HG03460 (cell line): ENCODE data around the gene CNFN.

ENCODE experiments used
- ATAC-seq: cut with Tn5 transposase; IDR thresholded peaks from one replicate; pipeline ENCODE4 v1.9.1; 2021; ENCODE audit not compliant: unreplicated experiment

CNFN gene

DNA sequence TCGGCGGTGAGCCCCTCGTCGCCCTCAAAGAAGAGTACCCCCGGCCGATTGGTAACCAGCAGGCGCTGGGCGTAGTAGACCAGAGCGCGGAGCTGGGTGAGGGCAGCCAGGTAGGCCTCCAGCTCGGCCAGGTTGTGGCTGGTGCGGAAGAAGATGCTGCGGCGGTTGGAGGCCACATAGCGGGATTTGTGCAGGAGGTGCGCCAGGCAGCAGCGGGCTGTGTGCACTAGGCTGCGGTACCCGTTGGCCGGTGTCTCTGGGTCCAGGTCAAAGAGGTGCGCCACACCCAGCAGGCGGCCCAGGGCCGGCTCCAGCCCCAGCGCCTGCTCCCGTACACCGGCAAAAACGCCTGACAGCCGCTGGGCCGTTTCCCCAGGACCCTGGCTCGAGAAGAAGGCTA, 20.3 kb upstream of the CNFN start:
- no peak for ATAC-seq

DNA sequence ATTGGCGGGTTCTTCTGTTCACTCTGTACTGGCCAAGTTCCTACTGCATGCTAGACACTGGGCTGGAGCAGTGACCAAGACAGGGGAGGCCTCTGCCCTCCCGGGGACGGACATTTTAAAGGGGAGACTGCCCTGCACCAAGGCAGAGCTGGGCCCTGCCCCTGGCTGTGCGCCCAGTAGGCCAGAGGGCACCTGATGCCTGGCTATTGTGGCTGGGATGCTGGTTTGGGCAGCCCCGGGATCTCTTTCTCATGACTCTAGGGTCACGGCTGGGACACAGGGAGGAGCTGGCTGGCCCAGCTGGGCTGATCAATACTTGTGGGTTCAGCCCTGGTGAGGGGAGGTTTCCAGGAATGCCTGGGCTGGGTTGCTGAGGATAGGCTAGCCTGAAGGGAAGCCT, 19.4 kb upstream of the CNFN start:
- no peak for ATAC-seq

DNA sequence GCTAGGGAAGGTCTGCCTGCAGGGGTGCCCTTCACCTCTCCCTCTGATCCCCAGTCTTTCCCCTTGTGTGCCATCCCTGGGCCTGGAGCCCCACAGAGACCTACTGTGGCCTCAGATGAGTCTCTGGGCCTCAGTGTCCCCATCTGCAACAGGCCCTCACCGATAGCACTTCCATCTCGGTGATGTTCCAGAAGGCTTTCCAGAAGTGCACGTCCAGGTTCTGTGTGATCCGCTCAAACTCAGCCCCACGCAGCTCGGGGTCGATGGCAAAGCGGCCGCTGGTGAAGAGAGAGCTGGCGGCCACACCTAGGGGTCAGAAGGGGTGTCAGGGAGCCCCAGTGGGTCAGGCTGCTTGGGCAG, 17.7 kb upstream of the CNFN start:
- ATAC-seq = no peak

DNA sequence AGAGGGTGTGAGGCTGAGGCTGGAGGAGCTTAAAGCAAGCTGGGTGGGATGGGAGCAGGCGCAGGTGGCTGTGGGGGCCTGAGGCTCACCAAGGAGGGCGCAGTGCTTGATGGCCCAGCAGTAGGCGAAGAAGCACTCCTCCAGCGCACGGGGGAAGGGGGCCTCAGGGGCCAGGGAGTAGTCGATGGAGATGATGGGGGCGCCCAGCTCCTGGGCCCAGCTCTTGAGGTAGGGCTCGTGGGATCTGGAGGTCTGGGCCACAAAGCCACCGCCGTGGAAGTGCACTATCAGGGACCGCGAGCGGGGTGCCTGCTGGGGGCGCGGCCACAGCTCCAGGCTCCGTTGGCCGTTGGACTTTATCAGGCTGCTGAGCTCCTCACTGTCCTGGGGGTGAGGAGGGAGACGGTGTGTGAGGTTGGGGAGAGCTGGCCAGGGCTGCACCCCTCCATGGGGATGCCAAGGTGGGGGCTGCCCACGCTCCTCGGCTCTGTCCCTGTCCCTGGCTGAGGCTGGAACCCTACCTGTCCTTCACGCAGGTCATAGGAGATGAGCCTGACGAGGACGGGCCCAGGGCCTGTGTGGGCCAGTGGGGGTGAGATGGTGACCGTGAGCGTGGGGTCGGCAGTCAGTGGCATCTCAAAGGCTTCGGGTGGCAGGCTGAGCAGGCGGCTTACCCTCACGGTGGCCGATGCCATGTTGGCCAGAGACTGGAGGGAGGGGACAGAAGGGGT, 17.2 kb upstream of the CNFN start:
- ATAC-seq = no peak

DNA sequence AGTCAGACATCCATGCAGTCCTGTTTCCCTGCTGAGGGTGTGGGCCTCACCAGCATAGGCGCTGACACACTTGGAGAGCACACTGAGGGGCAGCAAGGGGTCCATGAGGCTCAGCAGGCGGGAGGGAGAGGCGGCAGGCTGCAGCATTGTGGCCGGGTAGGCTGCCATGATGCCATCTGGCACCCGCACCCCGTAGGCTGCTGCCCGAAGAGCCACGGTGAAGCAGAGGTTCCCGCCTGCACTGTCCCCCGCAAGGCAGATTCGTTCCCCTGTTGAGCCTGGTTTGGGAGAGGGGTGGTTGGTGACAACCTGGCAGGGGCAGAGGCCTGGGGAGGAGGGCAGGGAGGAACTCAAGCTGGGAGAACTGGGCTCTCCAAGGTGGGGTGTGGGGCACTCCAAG, 16.0 kb upstream of the CNFN start:
- ATAC-seq = no peak

DNA sequence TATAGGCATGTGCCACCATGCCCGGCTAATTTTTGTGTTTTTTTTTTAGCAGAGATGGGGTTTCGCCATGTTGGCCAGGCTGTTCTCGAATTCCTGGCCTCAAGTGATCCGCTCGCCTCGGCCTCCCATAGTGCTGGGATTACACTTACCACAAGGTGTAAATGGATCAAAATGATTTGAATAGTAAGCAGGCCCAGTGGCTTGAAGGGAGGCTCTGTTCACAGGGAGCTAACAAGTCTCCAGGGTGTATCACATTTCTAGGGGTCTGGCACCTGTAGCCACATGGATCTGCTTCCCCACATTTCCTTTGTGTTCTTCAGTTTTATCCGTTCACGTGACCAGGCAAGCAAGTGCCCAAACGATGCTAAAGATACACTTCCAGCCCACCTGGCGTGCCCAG, 13.5 kb upstream of the CNFN start:
- ATAC-seq = no peak

DNA sequence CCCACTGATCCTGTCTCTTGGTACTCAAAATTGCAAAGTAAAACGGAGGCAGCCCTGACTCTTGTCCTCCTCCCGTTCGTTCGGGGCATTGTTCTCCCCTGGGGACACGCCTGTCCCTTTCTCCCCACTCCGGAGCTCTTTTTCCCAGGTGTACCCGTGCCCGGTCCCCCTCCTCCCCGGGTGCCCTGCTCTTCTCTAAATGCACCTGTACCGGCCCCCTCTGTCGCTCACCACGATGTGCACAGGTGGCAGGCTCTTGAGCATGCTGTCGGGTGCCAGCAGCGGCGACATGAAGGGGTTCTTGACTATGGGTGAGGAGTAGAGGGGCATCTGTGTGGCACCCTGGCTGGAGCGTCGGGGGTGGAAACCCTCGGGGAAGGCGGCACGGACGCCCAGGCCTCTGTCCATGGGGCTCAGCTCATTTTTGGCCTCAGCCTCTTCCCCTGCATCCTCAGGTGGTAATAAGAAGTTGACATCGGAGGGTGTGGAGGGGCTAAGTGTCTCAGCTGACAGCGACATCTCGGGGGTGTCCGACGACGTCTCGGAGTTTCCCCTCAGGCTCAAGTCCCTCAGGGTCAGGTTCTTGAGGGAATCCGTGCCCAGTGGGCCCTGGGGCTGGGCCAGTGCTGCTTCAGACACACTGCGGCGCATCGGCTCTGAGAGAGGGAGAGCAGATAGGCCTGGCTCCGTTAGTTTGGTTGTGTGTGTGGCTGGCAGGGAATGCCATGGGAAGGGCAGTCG, 12.4 kb upstream of the CNFN start:
- no peak for ATAC-seq

DNA sequence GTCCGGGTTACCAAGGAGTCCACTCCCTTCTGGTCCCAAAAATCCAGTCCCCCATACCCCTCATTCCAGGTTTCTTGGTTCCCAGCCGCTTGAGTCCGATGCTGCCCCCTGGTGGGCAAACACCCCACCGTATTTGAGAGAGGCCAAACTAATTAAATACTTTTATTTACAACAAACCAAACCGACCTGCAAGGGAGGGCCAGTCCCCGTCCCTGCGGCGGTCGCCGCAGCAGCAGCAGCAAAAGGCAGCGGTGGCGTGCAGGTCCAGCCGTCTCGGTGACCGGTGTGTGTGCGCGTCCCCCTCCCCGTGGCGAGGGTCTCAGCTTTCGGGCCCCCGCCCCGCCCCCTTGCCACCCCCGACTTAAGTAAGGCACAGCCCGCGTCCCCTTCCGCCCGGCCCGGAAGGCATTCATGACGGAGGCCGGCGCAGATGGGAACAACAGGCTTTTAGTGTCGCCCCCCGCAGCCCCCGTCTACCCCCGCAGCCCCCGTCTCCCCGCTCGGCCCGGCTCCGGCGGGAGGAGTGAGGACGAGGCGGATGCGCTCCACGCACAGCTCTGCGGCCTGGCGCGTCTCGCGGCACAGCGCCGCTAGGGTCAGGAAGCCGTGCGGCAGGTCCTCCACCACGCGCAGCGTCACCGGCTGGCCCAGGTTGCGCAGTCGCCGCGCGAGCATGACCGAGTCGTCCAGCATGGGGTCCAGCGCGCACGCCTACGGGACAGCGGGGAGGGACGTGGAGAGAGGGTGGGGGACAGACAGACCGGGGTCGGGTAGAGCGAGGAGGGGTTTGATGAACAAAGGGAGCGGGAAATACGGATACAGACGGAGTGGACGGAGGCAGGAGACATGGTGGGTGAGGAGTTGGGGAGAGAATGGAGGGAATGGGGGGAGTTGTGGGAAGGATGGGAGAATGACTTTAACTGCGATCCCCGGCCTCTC, 11.5 kb upstream of the CNFN start:
- no peak for ATAC-seq

DNA sequence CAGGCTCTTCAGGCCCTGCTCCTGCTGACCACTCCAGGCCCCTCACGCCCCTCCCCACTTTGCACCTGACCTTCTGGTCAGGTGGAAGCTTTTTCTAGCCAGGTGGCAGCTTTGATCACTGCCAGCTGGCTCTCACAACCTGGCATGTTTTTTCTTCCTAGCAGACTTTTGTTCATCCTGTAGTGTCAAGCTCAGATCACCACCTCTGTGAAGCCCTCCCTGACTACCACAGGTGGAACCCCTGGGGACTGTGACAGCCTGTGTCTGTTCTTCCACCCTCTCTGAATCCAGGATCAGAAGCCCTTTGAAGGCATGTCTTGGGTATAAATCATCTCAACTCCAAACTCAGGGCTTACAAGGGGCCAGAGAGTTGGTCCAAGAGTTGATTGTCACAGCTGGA, 10.3 kb upstream of the CNFN start:
- no peak for ATAC-seq

DNA sequence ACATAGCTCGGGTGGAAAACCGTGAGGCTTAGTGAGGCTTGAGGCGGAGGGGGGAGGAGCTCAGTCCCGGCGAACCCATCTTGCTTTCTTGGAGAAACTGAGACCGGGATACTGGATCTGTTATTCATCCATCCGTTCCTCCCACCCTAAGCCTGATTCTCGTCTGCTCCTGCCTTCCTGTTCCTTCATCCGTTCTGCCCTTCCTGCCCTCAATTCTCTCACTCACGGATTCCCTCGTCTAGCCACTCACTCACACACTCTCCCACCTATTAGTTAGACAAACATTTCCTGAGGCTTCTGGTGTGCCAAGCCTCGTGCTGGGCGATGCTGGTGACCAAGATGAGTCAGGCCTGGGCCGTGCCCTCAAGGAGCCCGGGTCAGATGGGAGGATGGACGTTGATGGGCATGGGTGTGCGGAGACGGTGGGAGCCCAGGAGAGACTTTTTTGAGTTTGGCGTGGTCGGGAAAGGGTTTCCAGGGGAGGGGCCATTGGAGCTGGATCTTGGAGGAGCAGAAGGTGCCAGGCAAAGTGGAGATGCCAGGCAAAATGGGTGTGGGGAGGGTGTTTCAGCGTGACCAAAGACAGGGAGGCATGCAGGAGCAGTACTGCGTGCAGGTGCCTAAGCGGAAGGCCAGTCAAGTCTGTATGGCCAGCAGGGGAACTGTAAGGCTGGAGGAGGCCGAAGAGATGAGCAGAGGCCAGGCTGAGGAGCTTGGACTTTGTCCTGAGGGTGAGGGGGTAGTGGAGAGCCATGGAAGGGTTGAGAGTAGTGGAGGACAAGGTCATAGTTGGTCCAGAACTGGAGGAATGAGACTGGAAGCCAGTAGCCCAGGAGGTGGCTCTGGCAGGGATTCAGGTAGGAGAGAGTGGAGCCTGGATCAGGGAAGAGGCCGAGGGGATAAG, 7.4 kb upstream of the CNFN start:
- no peak for ATAC-seq

DNA sequence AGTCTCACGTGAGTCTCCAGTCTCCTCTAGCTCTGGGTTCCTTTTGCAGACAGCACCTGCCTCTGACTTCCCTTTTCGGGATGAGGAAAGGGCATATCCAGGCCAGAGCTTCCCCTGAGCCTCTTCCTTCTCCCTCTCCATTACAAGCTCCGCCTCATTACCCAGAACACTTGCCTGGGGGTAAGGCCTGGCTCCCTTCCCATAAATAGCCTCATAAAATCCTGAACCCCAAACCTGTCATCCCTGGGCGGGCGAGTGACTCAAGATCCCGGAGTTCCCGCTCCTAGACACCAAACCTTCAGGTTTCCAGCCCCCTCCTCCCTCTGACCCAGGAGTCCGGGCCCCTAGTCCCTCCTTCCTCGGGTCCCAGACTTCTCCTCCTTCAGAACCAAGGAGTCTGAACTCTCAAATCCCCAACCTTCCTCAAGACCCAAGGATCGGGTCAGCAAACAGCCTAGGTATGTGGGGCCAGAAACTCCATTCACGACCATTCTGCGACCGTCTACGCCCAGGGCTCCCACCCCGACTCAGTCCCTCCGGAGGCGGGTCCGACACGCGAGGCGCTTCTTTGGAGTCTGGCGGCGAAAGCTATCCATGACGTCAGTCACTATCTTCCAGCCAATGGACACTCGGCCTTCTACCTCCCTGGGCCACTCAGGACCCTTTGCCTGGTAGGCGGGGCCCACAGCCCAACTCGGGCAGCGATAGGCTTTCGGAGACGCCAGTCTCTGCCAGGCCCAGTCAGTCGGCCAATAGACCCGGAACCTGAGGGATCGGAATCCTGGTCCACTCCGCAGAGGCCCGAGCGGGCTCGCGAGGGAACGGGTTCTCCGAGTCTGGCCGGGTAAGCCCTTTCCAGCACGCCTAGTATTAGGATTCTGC, 6.5 kb upstream of the CNFN start:
- ATAC-seq = peak; percentile 91

DNA sequence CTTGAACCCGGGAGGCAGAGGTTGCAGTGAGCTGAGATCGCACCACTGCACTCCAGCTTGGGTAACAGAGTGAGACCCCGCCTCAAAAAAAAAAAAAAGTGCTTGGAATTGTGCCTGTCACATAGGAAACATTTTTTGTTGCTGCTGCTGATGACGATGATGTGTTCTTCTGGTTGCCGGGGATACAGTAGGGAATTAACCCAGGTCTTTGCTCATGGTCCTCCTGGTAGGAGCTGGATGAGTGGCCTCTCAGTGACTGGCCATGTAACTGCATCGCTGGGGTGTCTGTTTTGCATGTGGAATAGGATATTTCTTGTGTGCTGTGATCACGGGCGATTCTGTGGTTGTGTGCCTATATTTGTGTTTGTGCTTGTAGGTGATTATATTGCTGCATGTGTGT, 4.7 kb upstream of the CNFN start:
- ATAC-seq = no peak

DNA sequence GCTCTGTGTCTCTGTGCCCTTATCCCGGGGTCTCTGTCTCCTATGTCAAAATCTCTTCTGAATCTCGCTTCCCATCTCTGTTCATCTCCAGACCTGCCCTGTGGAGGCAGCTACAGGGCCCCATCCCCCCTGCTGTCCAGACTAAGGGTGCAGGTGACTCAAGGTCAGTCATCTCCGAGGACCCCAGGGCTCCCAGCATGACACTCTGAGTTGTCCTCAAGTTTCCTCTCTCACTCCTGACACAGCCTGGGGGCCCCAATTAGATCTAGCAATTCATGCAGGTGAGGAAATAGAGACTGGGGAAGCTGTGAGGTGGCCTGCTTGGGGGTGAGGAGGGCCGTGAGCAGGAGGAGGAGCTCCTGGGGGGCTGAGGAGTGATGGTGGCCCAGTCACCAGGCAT, 2.1 kb upstream of the CNFN start:
- no peak for ATAC-seq

DNA sequence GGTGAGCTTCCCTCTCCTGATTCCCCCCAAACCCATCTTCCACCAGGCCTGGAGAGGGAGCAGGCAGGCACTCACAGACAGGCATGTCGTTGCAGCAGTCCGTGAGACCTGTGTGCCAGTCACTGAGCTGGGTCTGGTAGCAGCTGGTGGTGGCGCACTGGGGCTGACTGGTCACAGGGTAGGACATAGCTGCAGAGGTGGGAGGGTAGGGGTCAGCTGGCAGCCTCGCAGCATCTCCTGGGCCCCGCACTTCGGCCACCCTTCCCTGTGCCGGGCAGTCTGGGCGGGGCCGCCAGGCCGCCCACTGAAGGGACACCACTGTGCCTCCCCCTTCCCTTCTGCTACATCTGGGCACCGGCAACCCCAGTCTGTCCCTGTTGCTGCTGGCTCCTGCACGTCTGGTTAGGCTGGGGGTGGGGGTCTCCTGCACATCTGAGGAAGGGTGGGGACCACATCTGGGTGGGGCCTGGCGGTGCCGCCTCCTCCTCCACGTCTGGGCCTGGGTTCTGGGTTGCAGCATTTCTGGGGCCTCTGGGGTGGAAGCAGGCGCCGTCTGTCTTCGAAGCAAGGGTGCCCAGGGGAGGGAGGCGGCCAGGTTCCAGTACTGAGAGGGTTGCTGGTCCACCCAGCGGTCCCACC, 1.1 kb downstream of the CNFN start:
- ATAC-seq = no peak

DNA sequence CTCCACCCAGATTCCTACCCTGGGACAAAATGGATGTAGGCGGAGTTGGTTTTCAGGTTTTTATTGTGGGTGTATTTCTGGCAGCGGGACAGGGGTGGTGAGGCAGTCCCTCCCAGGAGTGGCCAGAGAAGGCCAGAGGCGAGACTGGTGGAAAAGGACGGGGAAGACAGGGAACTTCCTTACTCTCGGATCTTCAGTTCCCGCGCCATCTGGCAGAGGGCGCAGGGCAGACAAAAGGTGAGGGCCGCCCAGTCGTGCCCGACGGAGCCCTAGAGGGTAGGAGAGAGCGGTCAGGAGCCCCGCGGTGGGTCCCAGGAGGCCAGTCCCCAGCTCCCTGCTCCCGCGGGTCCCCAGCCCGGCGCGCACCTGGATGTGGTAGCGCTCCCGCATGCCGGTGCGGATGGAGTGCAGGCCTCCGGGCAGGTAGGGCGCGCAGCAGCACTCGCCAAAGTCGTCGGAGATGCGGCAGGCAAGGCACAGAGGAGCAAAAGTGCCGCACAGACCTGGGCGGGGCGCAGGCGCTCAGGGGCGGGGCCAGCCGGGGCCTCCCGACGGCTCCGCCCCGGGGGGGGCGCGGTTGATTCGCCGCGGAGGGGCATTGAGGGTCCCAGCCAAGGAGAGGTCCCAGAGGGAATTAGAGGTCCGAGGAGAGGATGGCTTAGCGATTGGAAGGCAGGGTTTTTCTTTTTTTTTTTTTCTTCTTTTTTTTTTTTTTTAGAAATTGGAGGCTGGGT, 3.0 kb downstream of the CNFN start:
- ATAC-seq = no peak

DNA sequence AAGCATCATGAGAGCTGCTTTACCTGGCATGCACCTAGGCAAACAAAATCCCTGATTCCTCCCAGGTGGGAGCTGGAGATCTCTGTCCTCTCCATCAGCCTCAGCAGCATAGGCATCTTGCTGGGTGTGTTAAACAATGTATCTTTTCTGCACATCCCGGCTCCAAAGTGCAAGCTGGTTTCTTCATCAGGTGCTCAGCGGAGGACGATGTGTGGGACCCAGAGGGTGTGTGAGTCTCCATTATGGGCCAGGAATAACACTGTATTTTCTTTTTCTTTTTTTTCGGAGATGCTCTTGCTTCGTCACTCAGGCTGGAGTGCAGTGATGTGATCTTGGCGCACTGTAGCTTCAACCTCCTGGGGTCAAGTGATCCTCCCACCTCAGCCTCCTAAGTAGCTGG, 9.9 kb downstream of the CNFN start:
- no peak for ATAC-seq

DNA sequence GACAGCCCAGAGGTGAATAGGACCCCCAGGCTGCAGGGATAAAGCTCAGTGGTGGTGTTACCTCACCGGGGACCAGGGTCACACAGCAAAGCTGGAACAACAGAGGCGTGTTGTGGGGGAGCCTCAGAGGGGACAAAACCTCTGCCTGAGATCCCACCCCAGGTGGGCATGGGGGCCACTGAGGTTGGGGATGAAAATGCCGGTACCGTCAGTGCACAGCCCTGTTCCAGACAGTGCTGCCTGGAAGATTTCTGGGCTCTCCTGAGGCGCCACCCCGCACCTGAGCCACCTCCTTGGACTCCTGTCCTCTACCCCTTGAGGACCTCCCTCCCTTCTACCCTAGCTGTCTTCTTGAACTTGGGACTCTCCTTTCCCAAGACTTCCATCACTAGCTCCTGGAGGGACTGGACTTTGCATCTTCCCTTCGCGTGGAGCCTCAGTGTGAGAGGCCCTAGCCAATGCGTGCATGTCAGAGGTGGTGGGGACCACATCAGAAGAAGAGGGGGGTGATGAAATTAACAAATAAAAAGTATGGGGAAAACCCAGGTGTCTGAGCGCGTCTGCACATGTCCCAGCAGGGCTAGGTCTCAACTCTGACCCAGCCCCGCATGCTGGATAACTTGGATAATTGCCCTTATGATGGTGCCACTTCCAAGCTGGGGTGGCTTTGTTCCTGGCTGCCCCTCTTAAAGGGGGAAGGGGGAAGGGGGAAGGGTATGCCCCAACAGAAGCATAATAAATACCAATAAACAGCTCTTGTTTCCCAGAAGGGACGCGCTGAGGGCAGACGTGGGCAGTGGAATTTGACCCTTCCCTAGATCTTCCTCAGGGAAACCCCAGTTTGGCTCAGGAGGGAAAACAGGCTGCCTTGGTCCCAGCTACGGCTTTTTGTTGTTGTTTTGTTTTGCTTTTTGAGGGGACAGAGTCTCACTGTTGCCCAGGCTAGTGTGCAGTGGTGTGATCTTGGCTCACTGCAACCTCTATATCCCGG, 11.6 kb downstream of the CNFN start:
- ATAC-seq = no peak
